HepG2 (cell line): ENCODE results near the gene ABTB2.

Experiments used
- DPF2 ChIP-seq: sonication (generic); formaldehyde crosslinking; IDR thresholded peaks from 2 replicates; pipeline ENCODE4 v1.4.0; 2020; ENCODE audit warnings: mild to moderate bottlenecking, low read depth, missing genetic modification reagents, borderline replicate concordance
- FOXK1 ChIP-seq: sonication (generic); formaldehyde crosslinking; IDR thresholded peaks from 2 replicates; pipeline ENCODE4 v1.4.0; 2020; ENCODE audit warnings: low read depth, missing genetic modification reagents, borderline replicate concordance
- KDM5B ChIP-seq: sonication (generic); formaldehyde crosslinking; IDR thresholded peaks from 2 replicates; pipeline ENCODE4 v1.4.0; 2020; ENCODE audit warnings: missing genetic modification reagents, mild to moderate bottlenecking, borderline replicate concordance
- MXI1 ChIP-seq: IDR thresholded peaks from 3 replicates; pipeline ENCODE4 v1.6.1; 2012; ENCODE audit warnings: low read depth, low read length, inconsistent platforms, borderline replicate concordance
- MYC ChIP-seq: sonication (generic); formaldehyde crosslinking; IDR thresholded peaks from 2 replicates; pipeline ENCODE4 v1.9.0; 2021; ENCODE audit warnings: missing genetic modification reagents, borderline replicate concordance
- NCOA1 ChIP-seq: sonication (generic); formaldehyde crosslinking; IDR thresholded peaks from 2 replicates; pipeline ENCODE4 v1.9.0; 2021; ENCODE audit warnings: missing genetic modification reagents
- PAX8 ChIP-seq: sonication (generic); formaldehyde crosslinking; IDR thresholded peaks from 2 replicates; pipeline ENCODE4 v1.8.0; 2022; ENCODE audit warnings: mild to moderate bottlenecking, missing genetic modification reagents, borderline replicate concordance
- POLR2A ChIP-seq, 2 experiments: IDR thresholded peaks; 2 replicates each; pipeline ENCODE4 v1.6.1; 2011; ENCODE audit warnings: low read depth in 2 of 2, low read length in 2 of 2, mild to moderate bottlenecking in 1 of 2, moderate library complexity in 1 of 2; ENCODE audit not compliant: insufficient read depth in 1 of 2
- RAD21 ChIP-seq: fragments of 450-650 bp; formaldehyde crosslinking; IDR thresholded peaks from 2 replicates; pipeline ENCODE4 v1.5.0; 2020; ENCODE audit warnings: mild to moderate bottlenecking
- TCF12 ChIP-seq, 2 experiments: fragments of 450-650 bp in 1 of 2; sonication (generic) in 1 of 2; formaldehyde crosslinking in 1 of 2; IDR thresholded peaks; 2 replicates each; pipeline versions ENCODE4 v1.6.1 to v1.8.0; 2017 to 2022; ENCODE audit warnings: antibody characterized with exemption in 1 of 2, mild to moderate bottlenecking in 1 of 2, missing genetic modification reagents in 1 of 2, moderate library complexity in 1 of 2
- ZNF337 ChIP-seq: sonication (generic); formaldehyde crosslinking; IDR thresholded peaks from 2 replicates; pipeline ENCODE4 v1.5.1; 2020; ENCODE audit warnings: missing genetic modification reagents, low read depth, mild to moderate bottlenecking, borderline replicate concordance
- ZNF629 ChIP-seq: sonication (generic); formaldehyde crosslinking; conservative IDR thresholded peaks from 2 replicates; pipeline ENCODE4 v1.5.0; 2020; ENCODE audit warnings: missing genetic modification reagents
- TF ChIP-seq, protein P1 (sequence below): sonication (generic); formaldehyde crosslinking; IDR thresholded peaks from 2 replicates; pipeline ENCODE4 v1.5.0; 2020; ENCODE audit warnings: missing genetic modification reagents
- TF ChIP-seq, protein P2 (sequence below): sonication (generic); formaldehyde crosslinking; IDR thresholded peaks from 2 replicates; pipeline ENCODE4 v1.5.0; 2020; ENCODE audit warnings: mild to moderate bottlenecking, low read depth, missing genetic modification reagents, borderline replicate concordance

DNA sequence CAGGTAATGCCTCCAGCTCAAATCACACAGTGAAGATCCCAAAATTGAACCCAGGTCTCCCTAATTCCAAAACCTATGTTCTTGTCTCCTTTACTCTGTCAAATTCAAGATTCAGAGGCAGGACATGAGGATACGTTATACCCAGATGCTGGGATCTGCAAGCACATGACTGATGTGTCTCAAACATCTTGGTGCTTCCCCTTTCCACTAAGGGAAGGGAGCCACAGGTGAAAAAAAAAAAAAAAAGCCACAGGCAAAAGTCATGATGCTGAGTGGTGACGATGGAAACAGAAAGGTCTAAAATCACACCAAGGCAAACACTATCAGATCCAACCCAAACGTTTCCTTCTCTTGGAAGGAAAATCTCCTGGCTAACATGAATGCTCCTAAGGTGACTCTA is 24.0 kb downstream of the ABTB2 start:
- TF ChIP-seq PAX8 (no peak), MYC (CRISPR knock-in tag) (no peak), FOXK1 (CRISPR knock-in tag) (no peak), KDM5B (CRISPR knock-in tag) (no peak), POLR2A (IDR thresholded peaks at IDR 0.05; ENCODE audit: insufficient read depth in 1 of 2, low read depth in 2 of 2, low read length in 2 of 2) (no peak), MXI1 (no peak), RAD21 (no peak), TCF12 (IDR thresholded peaks at IDR 0.05) (no peak), TCF12 (CRISPR knock-in tag; IDR thresholded peaks at IDR 0.05) (no peak), ZNF629 (CRISPR knock-in tag) (no peak), NCOA1 (CRISPR knock-in tag) (no peak), ZNF337 (no peak), DPF2 (CRISPR knock-in tag) (no peak)
- TF ChIP-seq, protein P1, sequence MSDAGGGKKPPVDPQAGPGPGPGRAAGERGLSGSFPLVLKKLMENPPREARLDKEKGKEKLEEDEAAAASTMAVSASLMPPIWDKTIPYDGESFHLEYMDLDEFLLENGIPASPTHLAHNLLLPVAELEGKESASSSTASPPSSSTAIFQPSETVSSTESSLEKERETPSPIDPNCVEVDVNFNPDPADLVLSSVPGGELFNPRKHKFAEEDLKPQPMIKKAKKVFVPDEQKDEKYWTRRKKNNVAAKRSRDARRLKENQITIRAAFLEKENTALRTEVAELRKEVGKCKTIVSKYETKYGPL (CRISPR knock-in tag): no peak
- TF ChIP-seq, protein P2, sequence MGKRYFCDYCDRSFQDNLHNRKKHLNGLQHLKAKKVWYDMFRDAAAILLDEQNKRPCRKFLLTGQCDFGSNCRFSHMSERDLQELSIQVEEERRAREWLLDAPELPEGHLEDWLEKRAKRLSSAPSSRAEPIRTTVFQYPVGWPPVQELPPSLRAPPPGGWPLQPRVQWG: no peak
